Loucy (cell line): Measurements from ENCODE around the gene IFITM10.

ENCODE experiments used
- H2AFZ ChIP-seq: fragments of 200-600 bp; sonication (generic); 2 replicates; pipeline ENCODE4 v1.6.0; 2016; ENCODE audit warnings: antibody characterized with exemption, mild to moderate bottlenecking, low read length, moderate library complexity
- H3F3A ChIP-seq: fragments of 200-600 bp; 2 replicates; pipeline ENCODE4 v1.6.0; 2016; ENCODE audit warnings: antibody characterized with exemption, low read depth, mild to moderate bottlenecking
- H3K27me3 ChIP-seq: fragments of 200-600 bp; sonication (generic); 2 replicates; pipeline ENCODE4 v1.6.1; 2014; ENCODE audit warnings: low read length, mild to moderate bottlenecking; ENCODE audit not compliant: insufficient read depth, poor library complexity, severe bottlenecking
- H3K36me3 ChIP-seq: fragments of 200-600 bp; sonication (generic); 2 replicates; pipeline ENCODE4 v1.6.1; 2016; ENCODE audit warnings: low read length; ENCODE audit not compliant: insufficient read depth
- H3K4me1 ChIP-seq: fragments of 200-600 bp; sonication (generic); 2 replicates; pipeline ENCODE4 v1.5.1; 2014; ENCODE audit warnings: low read length, mild to moderate bottlenecking; ENCODE audit not compliant: insufficient read depth, poor library complexity, severe bottlenecking
- H3K4me2 ChIP-seq: fragments of 200-600 bp; sonication (generic); 2 replicates; pipeline ENCODE4 v1.6.0; 2014; ENCODE audit warnings: antibody characterized with exemption, low read length, low read depth, mild to moderate bottlenecking; ENCODE audit not compliant: poor library complexity, severe bottlenecking
- H3K4me3 ChIP-seq: fragments of 200-600 bp; sonication (generic); 2 replicates; pipeline ENCODE4 v1.5.1; 2014; ENCODE audit warnings: low read length, mild to moderate bottlenecking, mixed read lengths; ENCODE audit not compliant: poor library complexity, severe bottlenecking
- H3K79me2 ChIP-seq: fragments of 200-600 bp; sonication (generic); 2 replicates; pipeline ENCODE4 v1.6.1; 2014; ENCODE audit warnings: low read length; ENCODE audit not compliant: insufficient read depth
- H3K9ac ChIP-seq: fragments of 200-600 bp; sonication (generic); 2 replicates; pipeline ENCODE4 v1.6.0; 2014; ENCODE audit warnings: mild to moderate bottlenecking, low read depth, low read length, moderate library complexity; ENCODE audit not compliant: poor library complexity, severe bottlenecking
- H3K9me2 ChIP-seq: fragments of 200-600 bp; sonication (generic); replicated peaks from 2 replicates; pipeline ENCODE4 v1.6.1; 2016; ENCODE audit warnings: low read depth, low read length, mixed read lengths
- H3K9me3 ChIP-seq: fragments of 200-600 bp; sonication (generic); 2 replicates; pipeline ENCODE4 v1.6.1; 2014; ENCODE audit warnings: mild to moderate bottlenecking, antibody characterized with exemption, low read length, low read depth; ENCODE audit not compliant: insufficient read depth
- H4K20me1 ChIP-seq: fragments of 200-600 bp; sonication (generic); 2 replicates; pipeline ENCODE4 v1.6.0; 2014; ENCODE audit warnings: antibody characterized with exemption, low read length, mild to moderate bottlenecking; ENCODE audit not compliant: insufficient read depth, poor library complexity, severe bottlenecking
- EZH2phosphoT487 ChIP-seq: fragments of 200-600 bp; IDR thresholded peaks from 2 replicates; pipeline ENCODE4 v1.6.1; 2018; ENCODE audit warnings: antibody characterized with exemption, mild to moderate bottlenecking, moderate library complexity, borderline replicate concordance
- TF ChIP-seq, protein P1 (sequence below): fragments of 200-600 bp; sonication (generic); conservative IDR thresholded peaks from 2 replicates; pipeline ENCODE4 v1.5.1; 2014; ENCODE audit warnings: mild to moderate bottlenecking, antibody characterized with exemption, low read length

The IFITM10 gene

DNA sequence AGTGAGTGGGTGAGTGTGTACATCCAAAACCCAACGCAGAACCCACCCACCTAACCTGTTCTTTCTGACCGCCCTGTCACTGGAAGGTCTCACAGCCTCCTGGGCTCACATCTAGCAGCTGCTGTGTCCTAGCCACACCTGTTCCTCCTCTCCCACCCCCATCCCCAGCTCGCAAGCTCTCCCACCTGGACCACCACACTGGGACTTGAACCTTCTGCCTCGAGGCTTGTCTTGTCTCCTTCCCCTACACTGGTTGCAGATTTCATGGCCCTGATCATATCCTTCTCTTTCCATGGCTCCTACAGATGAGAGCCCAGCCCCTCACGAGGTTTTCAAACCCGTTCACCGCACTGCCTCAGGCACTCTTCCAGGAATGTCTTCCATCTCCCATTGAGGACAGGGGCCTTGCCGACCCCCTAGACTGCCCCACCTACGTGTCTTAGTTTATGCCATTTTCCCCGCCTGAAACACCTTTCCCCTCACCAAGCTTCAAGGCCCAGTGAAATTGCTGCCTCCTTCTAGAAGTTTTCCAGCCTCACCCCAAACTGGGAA lies 6.7 kb downstream of the IFITM10 start:
- Histone ChIP-seq H3K4me3 (no peak overlapping the region), H3K9me3 (no peaks in the 10 kb centered on the region), H2AFZ (no peak overlapping the region), H3K36me3 (no peaks in the 10 kb centered on the region; the same call in 1 of the 2 replicates), H3K9me2 (no peaks in the 10 kb centered on the region), H3K9ac (no peak overlapping the region), H3K79me2 (no peaks in the 10 kb centered on the region), H3K4me2 (no peak overlapping the region), H3K4me1 (no peaks in the 10 kb centered on the region), H3K27me3 (no peaks in the 10 kb centered on the region), H3F3A (no peaks in the 10 kb centered on the region), H4K20me1 (no peaks in the 10 kb centered on the region)
- TF ChIP-seq, protein P1, sequence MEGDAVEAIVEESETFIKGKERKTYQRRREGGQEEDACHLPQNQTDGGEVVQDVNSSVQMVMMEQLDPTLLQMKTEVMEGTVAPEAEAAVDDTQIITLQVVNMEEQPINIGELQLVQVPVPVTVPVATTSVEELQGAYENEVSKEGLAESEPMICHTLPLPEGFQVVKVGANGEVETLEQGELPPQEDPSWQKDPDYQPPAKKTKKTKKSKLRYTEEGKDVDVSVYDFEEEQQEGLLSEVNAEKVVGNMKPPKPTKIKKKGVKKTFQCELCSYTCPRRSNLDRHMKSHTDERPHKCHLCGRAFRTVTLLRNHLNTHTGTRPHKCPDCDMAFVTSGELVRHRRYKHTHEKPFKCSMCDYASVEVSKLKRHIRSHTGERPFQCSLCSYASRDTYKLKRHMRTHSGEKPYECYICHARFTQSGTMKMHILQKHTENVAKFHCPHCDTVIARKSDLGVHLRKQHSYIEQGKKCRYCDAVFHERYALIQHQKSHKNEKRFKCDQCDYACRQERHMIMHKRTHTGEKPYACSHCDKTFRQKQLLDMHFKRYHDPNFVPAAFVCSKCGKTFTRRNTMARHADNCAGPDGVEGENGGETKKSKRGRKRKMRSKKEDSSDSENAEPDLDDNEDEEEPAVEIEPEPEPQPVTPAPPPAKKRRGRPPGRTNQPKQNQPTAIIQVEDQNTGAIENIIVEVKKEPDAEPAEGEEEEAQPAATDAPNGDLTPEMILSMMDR: no peak
- TF ChIP-seq EZH2phosphoT487: no peak

DNA sequence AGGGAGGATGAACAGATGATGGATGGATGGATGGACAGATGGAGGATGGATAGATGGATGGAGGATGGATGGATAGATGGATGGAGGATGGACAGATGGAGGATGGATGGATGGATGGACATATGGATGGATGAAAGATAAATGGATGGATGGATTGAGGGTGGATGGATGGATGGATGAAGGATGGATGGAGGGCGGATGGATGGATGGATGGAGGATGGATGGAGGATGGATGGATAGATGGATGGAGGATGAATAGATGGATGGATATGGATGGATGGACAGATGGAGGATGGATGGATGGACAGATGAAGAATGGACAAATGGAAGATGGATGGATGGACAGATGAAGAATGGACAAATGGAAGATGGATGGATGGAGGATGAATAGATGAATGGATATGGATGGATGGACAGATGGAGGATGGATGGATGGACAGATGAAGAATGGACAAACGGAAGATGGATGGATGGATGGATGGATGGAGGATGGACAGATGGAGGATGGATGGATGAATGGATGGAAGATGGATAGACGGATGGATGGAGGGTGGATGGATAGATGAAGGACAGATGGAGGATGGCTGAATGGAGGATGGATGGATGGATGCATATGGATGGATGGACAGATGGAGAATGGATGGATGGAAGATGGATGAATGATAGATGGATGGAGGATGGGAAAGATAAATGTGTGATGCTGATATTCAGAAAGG lies 7.4 kb downstream of the IFITM10 start:
- Histone ChIP-seq H3K9ac (no peak overlapping the region), H3K79me2 (no peaks in the 10 kb centered on the region), H3K4me1 (no peaks in the 10 kb centered on the region), H3K4me3 (no peak overlapping the region), H3K9me3 (no peaks in the 10 kb centered on the region), H4K20me1 (no peaks in the 10 kb centered on the region), H3K36me3 (no peaks in the 10 kb centered on the region; the same call in 1 of the 2 replicates), H3K9me2 (no peaks in the 10 kb centered on the region), H3F3A (no peaks in the 10 kb centered on the region), H3K27me3 (no peaks in the 10 kb centered on the region), H3K4me2 (no peak overlapping the region), H2AFZ (no peak overlapping the region)
- TF ChIP-seq, protein P1: no peak
- TF ChIP-seq EZH2phosphoT487: no peak

DNA sequence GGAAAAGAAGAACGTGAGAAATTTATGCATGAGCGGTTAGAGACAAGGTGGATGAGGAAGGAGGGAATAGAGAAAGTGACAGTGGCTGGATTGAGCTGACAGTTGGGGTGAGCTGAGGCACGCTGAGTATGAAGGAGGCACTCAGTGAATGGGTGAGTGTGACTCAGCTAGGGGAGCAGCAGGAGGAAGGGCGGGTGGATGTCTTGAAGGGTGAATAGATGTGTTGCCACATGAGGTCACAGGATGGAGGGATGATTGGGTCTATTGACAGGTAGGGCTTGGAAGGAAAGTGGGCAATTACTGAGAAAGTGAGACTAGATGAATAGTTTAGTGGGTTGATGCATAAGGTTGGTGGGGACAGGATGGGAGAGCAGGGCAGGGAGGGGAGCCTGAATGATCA lies 8.0 kb downstream of the IFITM10 start:
- Histone ChIP-seq H3F3A (no peaks in the 10 kb centered on the region), H3K4me3 (no peak overlapping the region), H3K9me2 (no peaks in the 10 kb centered on the region), H3K9me3 (no peaks in the 10 kb centered on the region; the same call in 1 of the 2 replicates), H2AFZ (no peak overlapping the region), H3K27me3 (no peaks in the 10 kb centered on the region), H4K20me1 (no peaks in the 10 kb centered on the region), H3K4me2 (no peak overlapping the region), H3K4me1 (no peaks in the 10 kb centered on the region), H3K79me2 (no peaks in the 10 kb centered on the region), H3K36me3 (no peaks in the 10 kb centered on the region; the same call in 1 of the 2 replicates), H3K9ac (no peak overlapping the region)
- TF ChIP-seq EZH2phosphoT487: no peak
- TF ChIP-seq, protein P1: no peak
